RKO (cell line): ENCODE results near the gene SMCHD1.
"Not testable (repeated sequence)": the region's sequence is repeated elsewhere in the genome, so short reads cannot be mapped to it uniquely, and the experiment has no call there.

Source experiments
- DNase-seq: peaks from one replicate; pipeline ENCODE4 v3.0.0-alpha.2; 2016; ENCODE audit warnings: low spot score

Gene SMCHD1

GRCh38 chr18:2716394-2717326 lies 61.1 kb downstream of the SMCHD1 start:
- no peak for DNase-seq

- no peak for DNase-seq
Observed at GRCh38 chr18:2717407-2717806, 61.9 kb downstream of the SMCHD1 start.

GRCh38 chr18:2719040-2719439 lies 63.5 kb downstream of the SMCHD1 start:
- DNase-seq = no peak

- no peak for DNase-seq
Observed at GRCh38 chr18:2723207-2723606, 67.7 kb downstream of the SMCHD1 start.

GRCh38 chr18:2729757-2730156 lies 74.2 kb downstream of the SMCHD1 start:
- DNase-seq = no peak

GRCh38 chr18:2736823-2737222 lies 81.3 kb downstream of the SMCHD1 start:
- no peak for DNase-seq

- DNase-seq = not testable (repeated sequence)
Observed at GRCh38 chr18:2740082-2740481, 84.6 kb downstream of the SMCHD1 start.

- DNase-seq = no peak
Observed at GRCh38 chr18:2746274-2746673, 90.7 kb downstream of the SMCHD1 start.

- DNase-seq = no peak
Observed at GRCh38 chr18:2758309-2758708, 102.8 kb downstream of the SMCHD1 start.

GRCh38 chr18:2774669-2775068 lies 119.1 kb downstream of the SMCHD1 start:
- DNase-seq = no peak

- no peak for DNase-seq
Observed at GRCh38 chr18:2776601-2777000, 121.1 kb downstream of the SMCHD1 start.

GRCh38 chr18:2777241-2777640 lies 121.7 kb downstream of the SMCHD1 start:
- no peak for DNase-seq

GRCh38 chr18:2780750-2781149 lies 125.2 kb downstream of the SMCHD1 start:
- no peak for DNase-seq

GRCh38 chr18:2787225-2787624 lies 131.7 kb downstream of the SMCHD1 start:
- no peak for DNase-seq

GRCh38 chr18:2792395-2792794 lies 136.9 kb downstream of the SMCHD1 start:
- DNase-seq = no peak

GRCh38 chr18:2794159-2794558 lies 138.6 kb downstream of the SMCHD1 start:
- no peak for DNase-seq

GRCh38 chr18:2797951-2798350 lies 142.4 kb downstream of the SMCHD1 start:
- no peak for DNase-seq

- no peak for DNase-seq
Observed at GRCh38 chr18:2799369-2799768, 143.8 kb downstream of the SMCHD1 start.

GRCh38 chr18:2805970-2806943 lies 150.7 kb downstream of the SMCHD1 start:
- DNase-seq = peak; percentile 20

GRCh38 chr18:2808640-2809039 lies 153.1 kb downstream of the SMCHD1 start:
- DNase-seq = not testable (repeated sequence)

GRCh38 chr18:2809666-2810183 lies 154.2 kb downstream of the SMCHD1 start:
- not testable (repeated sequence) for DNase-seq

- no peak for DNase-seq
Observed at GRCh38 chr18:2811416-2811815, 155.9 kb downstream of the SMCHD1 start.
